H7 (cell line): ENCODE results near the gene GJB5. TPM values are rescaled to one million over a fixed set of nuclear protein-coding genes. Genes with fewer than 3 reads are reported as not detected.
"Not testable (repeated sequence)": the region's sequence is repeated elsewhere in the genome, so short reads cannot be mapped to it uniquely, and the experiment has no call there.

Source experiments
- DNase-seq: peaks from one replicate; pipeline ENCODE4 v3.0.0; 2012
- H3K27me3 ChIP-seq: 2 replicates; pipeline ENCODE4 v1.6.0; 2011; ENCODE audit warnings: mild to moderate bottlenecking, low read length; ENCODE audit not compliant: control insufficient read depth, insufficient read depth
- H3K36me3 ChIP-seq: replicated peaks from 2 replicates; pipeline ENCODE4 v1.5.1; 2011; ENCODE audit warnings: low read length; ENCODE audit not compliant: control insufficient read depth, insufficient read depth
- H3K4me3 ChIP-seq: 2 replicates; pipeline ENCODE4 v1.5.1; 2011; ENCODE audit warnings: low read depth, mild to moderate bottlenecking, control low read depth, low read length, moderate library complexity; ENCODE audit not compliant: insufficient read depth
- total RNA-seq: library from RNA; depleted of rRNA; stranded (reverse); fragments of >200 nt; shearing (Covaris generic); gene quantifications from 2 replicates; pipeline ENCODE4 v1.2.3, GENCODE V29; 2014

Gene GJB5
- total RNA-seq, 1 experiment from 2014 or later: 0.48 TPM

DNA sequence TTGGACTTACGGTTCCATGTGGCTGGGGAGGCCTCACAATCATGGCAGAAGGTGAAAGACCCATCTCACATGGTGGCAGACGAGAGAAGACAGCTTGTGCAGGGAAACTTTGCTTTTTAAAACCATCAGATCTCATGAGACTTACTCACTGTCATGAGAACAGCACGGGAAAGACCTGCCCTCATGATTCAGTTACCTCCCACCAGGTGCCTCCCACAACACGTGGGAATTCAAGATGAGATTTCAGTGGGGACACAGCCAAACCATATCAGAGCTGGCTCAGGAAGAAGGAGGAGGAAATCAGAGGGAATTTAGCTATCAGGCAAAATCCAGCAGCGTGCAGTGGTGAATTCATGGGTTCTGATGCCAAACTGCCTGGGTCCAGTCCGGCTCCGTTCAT, 22.0 kb upstream of the GJB5 start:
- not testable (repeated sequence) for H3K36me3 ChIP-seq, H3K4me3 ChIP-seq, H3K27me3 ChIP-seq, DNase-seq

DNA sequence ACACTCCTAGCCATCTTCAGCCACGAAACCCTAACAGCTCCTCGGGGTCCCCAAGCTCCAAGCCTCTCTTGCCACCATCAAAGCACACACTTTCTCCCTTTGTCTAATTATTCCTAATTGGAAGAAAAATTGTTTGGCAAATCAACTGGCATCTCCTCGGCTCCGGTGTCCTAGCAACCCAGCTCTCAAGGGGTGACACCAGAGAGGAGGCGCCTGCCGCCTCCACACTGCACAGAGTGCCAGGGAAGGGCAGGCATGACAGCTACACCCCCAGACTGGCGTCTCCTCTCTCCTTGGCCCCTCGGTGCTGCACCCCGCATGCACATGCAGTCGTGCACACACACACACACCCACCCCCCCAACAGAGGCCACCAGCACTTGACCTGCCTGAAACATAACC, 18.2 kb upstream of the GJB5 start:
- DNase-seq: no peak
- Histone ChIP-seq H3K4me3 (no peak overlapping the region), H3K36me3 (no peaks in the 10 kb centered on the region), H3K27me3 (no peaks in the 10 kb centered on the region; the same call in 1 of the 2 replicates)

GRCh38 chr1:34737236-34737635, 17.6 kb upstream of the GJB5 start:
- H3K36me3 ChIP-seq, H3K4me3 ChIP-seq, H3K27me3 ChIP-seq, DNase-seq: not testable (repeated sequence)

DNA sequence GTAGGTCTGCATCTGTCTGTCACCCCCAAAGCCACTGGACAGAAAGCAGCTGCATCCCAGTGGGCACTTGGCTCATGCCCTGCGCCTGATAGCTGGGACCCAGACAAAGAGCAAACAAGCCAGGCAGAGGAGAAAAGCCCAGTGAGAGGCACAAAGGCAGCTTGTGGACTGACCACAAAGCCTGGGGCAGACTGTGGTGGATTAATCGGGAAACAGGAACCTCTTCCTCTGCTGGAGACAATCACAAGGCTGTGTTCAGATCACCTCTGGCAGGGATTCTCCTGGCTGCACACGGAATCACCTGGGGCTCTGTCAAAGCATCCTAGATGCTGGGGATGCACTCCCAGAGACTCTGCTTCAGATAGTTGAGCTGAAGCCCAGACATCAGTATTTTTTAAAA, 15.2 kb upstream of the GJB5 start:
- H3K36me3 ChIP-seq: no peaks in the 10 kb centered on the region
- DNase-seq: peak; percentile 32
- peaks cover 7% of the 10 kb centered on the region; the same call in 1 of the 2 replicates for H3K27me3 ChIP-seq
- H3K4me3 ChIP-seq: no peak overlapping the region

DNA sequence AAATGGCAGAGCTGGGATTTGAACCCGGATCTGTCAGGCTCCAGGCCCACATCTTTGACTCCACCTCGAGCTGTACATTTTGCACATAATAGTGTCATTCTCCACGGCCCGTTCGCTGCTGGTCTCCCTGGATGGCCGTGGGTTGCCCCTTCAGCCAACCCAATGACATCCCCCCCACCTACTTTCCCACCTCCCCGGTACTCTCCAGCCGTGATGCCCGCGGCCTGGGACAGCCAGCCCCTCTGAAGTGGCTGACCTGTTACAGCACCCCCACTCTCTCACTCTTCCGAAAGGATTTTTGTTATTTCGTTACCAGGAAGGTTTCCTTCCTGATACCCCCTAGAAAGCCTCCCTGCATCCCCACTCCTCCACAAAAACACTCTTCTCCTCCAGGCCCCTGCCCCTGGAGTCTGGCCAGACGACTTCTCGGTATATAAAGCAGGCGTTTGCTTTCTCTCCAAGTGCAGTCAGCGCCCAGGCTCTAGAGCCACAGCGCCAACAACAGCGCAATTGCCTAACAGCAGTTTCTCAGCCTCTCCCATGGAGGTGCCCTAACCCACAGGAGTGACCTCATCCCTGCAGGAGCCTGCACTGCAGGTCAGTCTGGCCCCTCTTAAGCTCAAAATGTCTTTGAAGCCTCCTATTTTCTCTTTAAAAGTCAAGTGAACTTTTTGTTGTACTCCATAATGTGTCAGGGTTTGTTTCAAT, 14.5 kb upstream of the GJB5 start:
- H3K4me3 ChIP-seq: no peak overlapping the region
- H3K36me3 ChIP-seq: no peaks in the 10 kb centered on the region
- DNase-seq: peak; percentile 82
- H3K27me3 ChIP-seq: peaks cover 7% of the 10 kb centered on the region; the same call in 1 of the 2 replicates

GRCh38 chr1:34742667-34743270, 12.1 kb upstream of the GJB5 start:
- DNase-seq: peak; percentile 96
- Histone ChIP-seq H3K36me3 (no peaks in the 10 kb centered on the region), H3K27me3 (peaks cover 7% of the 10 kb centered on the region; the same call in 1 of the 2 replicates), H3K4me3 (no peak overlapping the region)

DNA sequence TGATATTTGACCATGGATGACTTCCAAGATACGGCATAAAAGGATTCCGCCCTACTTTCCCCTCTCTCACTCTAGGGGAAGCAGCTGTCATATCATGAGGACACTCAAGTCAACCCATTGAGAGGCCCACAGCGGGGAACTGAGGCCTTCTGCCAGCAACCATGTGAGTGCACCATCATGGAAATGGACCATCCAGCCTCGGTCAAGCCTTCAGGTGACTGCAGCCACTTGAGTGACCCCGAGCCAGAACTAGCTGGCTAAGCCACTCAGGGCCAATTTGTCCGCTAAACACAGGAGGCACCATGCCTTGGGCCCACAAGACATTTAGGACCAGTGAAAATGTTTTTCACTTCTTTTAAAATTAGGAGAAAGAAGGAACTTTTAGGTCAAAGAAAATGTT, 11.1 kb upstream of the GJB5 start:
- Histone ChIP-seq H3K27me3 (peaks cover 7% of the 10 kb centered on the region; the same call in 1 of the 2 replicates), H3K36me3 (no peaks in the 10 kb centered on the region), H3K4me3 (no peak overlapping the region)
- no peak for DNase-seq

DNA sequence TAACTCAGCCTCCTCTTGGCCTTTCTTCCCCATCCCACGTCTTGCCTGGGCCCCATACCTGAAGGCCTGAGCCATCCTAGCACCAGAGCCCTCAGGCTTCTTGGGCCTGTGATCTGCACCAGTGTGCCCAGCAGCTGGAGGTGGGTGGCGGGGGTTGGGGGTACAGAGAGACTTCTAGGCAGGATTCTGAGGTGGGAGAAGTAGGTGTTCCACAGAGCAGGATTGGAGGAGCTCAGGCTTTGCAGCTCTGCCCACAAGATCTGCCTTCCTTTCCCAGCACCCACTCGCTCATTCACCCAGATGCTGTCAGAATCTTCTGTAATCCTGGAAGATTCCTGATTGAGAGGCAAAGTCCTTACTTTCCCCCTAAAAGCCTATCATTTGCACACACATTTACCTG, 10.0 kb upstream of the GJB5 start:
- Histone ChIP-seq H3K36me3 (no peaks in the 10 kb centered on the region), H3K4me3 (no peak overlapping the region), H3K27me3 (peaks cover 7% of the 10 kb centered on the region; the same call in 1 of the 2 replicates)
- DNase-seq: no peak

DNA sequence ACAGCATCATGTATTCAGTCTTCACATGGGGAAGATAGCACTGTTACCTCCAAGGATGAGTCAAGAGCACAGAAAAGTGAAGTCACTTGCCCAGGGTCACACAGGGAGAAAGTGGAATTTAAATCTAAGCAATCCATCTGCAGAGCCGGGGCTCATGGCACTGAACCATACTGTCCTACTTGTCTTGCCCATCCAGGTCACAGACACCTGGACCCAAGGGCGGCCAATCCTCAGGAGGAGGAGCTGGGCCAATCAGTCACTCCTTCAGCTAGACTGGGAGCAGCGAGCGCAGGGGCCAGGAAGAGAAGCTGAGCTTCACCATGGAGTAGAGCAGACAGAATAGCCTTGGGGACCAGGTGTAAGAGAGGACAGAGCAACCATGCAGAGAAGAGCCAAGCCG, 9.2 kb upstream of the GJB5 start:
- no peak for DNase-seq
- peaks cover 7% of the 10 kb centered on the region; the same call in 1 of the 2 replicates for H3K27me3 ChIP-seq

DNA sequence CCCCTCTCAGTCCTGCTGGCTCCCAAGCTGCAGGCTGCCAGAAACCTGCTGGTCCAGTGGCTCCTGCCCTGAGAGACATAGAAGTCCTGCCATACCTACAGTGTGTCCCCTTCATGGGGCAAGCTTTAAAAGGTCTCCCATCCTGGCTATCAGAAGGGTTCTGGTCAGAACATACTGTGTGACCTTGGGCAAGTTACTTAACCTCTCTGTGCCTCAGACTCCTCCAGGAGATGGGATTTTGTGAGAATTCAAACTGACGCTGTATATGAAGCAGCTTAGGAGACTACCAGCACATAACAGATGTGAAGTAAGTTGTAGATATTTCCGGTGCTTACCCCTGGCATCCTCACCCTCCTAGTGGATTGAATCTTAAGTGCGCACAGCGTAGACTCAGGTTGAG, 8.7 kb upstream of the GJB5 start:
- Histone ChIP-seq H3K4me3 (no peak overlapping the region), H3K36me3 (no peaks in the 10 kb centered on the region), H3K27me3 (peaks cover 7% of the 10 kb centered on the region; the same call in 1 of the 2 replicates)
- DNase-seq: no peak

More for the DNA sequence above, 9.2 kb upstream of the GJB5 start:
- H3K36me3 ChIP-seq: no peaks in the 10 kb centered on the region
- H3K4me3 ChIP-seq: no peak overlapping the region

DNA sequence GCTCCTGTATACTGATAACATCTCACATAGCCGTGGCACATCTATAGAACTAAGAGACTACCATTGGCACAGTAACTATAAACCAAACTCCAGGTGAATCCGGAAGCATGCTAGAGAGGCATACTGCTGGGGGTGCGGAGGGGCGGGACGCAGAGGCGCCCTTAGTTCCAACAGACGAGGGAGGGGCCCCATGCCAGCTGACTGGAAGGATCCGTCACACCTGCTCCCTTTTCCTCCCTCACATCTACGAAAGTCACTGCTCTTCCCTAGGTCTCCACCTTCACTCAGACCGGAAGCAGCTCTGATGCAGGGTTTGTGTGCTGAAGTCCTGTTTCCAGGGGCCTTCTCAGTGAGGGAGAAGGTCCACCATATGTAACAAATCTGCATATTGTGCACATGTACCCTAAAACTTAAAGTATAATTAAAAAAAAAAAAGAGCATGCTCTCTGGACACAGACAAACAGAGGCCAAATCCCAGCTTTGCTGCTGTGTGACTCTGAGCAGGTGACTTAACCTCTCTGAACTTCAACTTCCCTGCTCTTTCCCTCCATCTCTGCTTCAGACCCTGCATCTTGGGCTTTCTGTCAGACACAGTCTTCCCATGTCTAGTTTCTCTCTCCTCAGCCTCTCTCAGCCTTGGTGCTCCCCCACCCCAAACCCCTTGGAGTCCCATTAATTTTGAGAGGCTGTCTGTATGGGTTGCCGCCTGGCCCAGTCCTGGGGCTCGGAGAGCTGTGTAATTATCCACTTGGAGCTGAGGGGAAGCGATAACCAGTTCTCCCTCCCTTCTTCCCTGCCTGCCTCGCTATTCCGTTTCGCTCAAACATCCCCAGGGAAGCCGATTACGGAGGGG, 7.8 kb upstream of the GJB5 start:
- no peak for DNase-seq
- Histone ChIP-seq H3K27me3 (peaks cover 5% of the 10 kb centered on the region; the same call in 1 of the 2 replicates), H3K4me3 (no peak overlapping the region), H3K36me3 (no peaks in the 10 kb centered on the region)

DNA sequence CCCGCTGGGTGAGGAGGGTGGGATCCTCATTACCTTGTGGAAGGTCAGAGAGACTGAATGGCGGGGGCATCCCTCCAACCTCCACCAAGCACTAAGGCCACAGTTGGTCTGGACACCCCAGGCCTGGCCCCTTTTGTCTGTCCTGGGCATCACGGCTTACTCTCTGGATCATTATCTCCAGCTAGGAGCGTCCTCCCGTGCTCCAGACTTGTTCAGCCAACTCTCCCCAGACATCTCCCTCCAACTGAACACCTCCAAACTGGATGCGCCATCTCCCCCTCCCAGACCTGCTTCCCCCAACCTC, 7.3 kb upstream of the GJB5 start:
- no peak overlapping the region for H3K4me3 ChIP-seq
- no peaks in the 10 kb centered on the region for H3K36me3 ChIP-seq
- no peak for DNase-seq
- no peaks in the 10 kb centered on the region; the same call in 1 of the 2 replicates for H3K27me3 ChIP-seq

- no peak overlapping the region for H3K4me3 ChIP-seq
- no peaks in the 10 kb centered on the region; the same call in 1 of the 2 replicates for H3K27me3 ChIP-seq
- DNase-seq: peak; percentile 65
- no peaks in the 10 kb centered on the region for H3K36me3 ChIP-seq
These were observed 4.9 kb upstream of the GJB5 start for GRCh38 chr1:34749992-34750391.

DNA sequence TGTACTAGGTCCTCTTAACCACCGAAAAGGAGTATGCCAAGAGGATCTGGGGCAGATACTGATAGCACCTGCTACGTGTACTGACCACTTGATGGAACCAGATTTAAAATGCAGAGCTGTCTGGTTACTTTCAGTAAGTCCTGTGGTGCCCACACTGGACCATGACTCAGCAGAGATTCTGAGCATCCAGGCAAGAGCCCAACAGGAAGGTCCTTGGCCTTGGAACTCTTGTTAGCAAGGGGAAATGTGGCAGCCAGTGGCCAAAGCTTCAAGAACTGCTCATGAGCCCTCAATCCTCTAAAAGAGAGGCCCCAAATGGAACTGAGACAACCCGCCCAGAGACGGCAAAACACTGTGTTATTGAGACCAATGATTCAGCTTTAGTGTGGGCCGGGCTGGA, 4.2 kb upstream of the GJB5 start:
- H3K36me3 ChIP-seq: no peaks in the 10 kb centered on the region
- no peak for DNase-seq
- H3K4me3 ChIP-seq: no peak overlapping the region
- H3K27me3 ChIP-seq: no peaks in the 10 kb centered on the region; the same call in 1 of the 2 replicates

- Histone ChIP-seq H3K36me3 (no peaks in the 10 kb centered on the region), H3K4me3 (no peak overlapping the region), H3K27me3 (no peaks in the 10 kb centered on the region; the same call in 1 of the 2 replicates)
- no peak for DNase-seq
These were observed 1.7 kb upstream of the GJB5 start for GRCh38 chr1:34753163-34753562.
